IMR-90 (cell line): ENCODE results near the gene KNG1. TPM values are rescaled to one million over a fixed set of nuclear protein-coding genes. Genes with fewer than 3 reads are reported as not detected.

ENCODE experiments used
- ATAC-seq: fragments of 200-7000 bp; cut with Tn5 transposase; 2 replicates; pipeline ENCODE4 v1.9.1; 2020; ENCODE audit warnings: low read depth, mild to moderate bottlenecking, moderate library complexity
- BruUV-seq: library from RNA; stranded (reverse); fragments of 400-500 nt; replicated peaks from 2 replicates; lab custom pipeline; 2021; lab: Mats Ljungman, UMichigan
- CTCF ChIA-PET: fragments of 300-600 bp; formaldehyde crosslinking; extraction: SDS; loops from one replicate; lab custom pipeline; 2021; ENCODE audit warnings: antibody characterized with exemption; lab: Yijun Ruan, JAX
- POLR2A ChIA-PET: fragments of 300-600 bp; sonication (Branson Sonifier 250); formaldehyde crosslinking; loops from one replicate; lab custom pipeline; 2022; ENCODE audit warnings: antibody characterized with exemption; ENCODE audit not compliant: unreplicated experiment; lab: Charles Lee
- DNase-seq: peaks from one replicate; pipeline ENCODE4 v3.0.0; 2013
- H2AFZ ChIP-seq: replicated peaks from 2 replicates; pipeline ENCODE3; 2013; ENCODE audit warnings: low read length, mild to moderate bottlenecking; ENCODE audit not compliant: poor library complexity
- H2AK5ac ChIP-seq: 2 replicates; pipeline ENCODE4 v1.6.1; 2013; ENCODE audit warnings: low read depth, low read length, inconsistent platforms
- H2AK9ac ChIP-seq: replicated peaks from 2 replicates; pipeline ENCODE3; 2013; ENCODE audit warnings: mild to moderate bottlenecking, low read depth, low read length, moderate library complexity; ENCODE audit not compliant: poor library complexity
- H2BK120ac ChIP-seq: 2 replicates; pipeline ENCODE4 v1.6.1; 2013; ENCODE audit warnings: low read depth, low read length, inconsistent platforms
- H2BK15ac ChIP-seq: 3 replicates; pipeline ENCODE4 v1.6.1; 2013; ENCODE audit warnings: low read depth, low read length, inconsistent platforms
- H2BK20ac ChIP-seq: 2 replicates; pipeline ENCODE4 v1.6.1; 2013; ENCODE audit warnings: low read depth, mild to moderate bottlenecking, inconsistent platforms, low read length, moderate library complexity
- H2BK5ac ChIP-seq: 2 replicates; pipeline ENCODE4 v1.6.1; 2013; ENCODE audit warnings: mild to moderate bottlenecking, low read depth, low read length, inconsistent platforms; ENCODE audit not compliant: poor library complexity, severe bottlenecking
- H3K14ac ChIP-seq: replicated peaks from 2 replicates; pipeline ENCODE4 v1.6.1; 2013; ENCODE audit warnings: low read depth, low read length, inconsistent platforms
- H3K18ac ChIP-seq: 2 replicates; pipeline ENCODE4 v1.6.1; 2013; ENCODE audit warnings: low read depth, low read length, control low read depth
- H3K23ac ChIP-seq: 2 replicates; pipeline ENCODE4 v1.6.1; 2013; ENCODE audit warnings: low read depth, low read length, inconsistent platforms
- H3K27ac ChIP-seq: 2 replicates; pipeline ENCODE4 v1.5.1; 2013; ENCODE audit warnings: mild to moderate bottlenecking, control low read depth, low read length; ENCODE audit not compliant: insufficient read depth
- H3K27me3 ChIP-seq: 2 replicates; pipeline ENCODE4 v1.6.1; 2013; ENCODE audit warnings: low read length; ENCODE audit not compliant: control insufficient read depth, insufficient read depth
- H3K36me3 ChIP-seq: 2 replicates; pipeline ENCODE4 v1.6.1; 2013; ENCODE audit warnings: low read length, mixed read lengths; ENCODE audit not compliant: control insufficient read depth, insufficient read depth
- H3K4ac ChIP-seq: 2 replicates; pipeline ENCODE4 v1.6.1; 2013; ENCODE audit warnings: low read depth, low read length, inconsistent platforms
- H3K4me1 ChIP-seq: 2 replicates; pipeline ENCODE4 v1.6.1; 2013; ENCODE audit warnings: low read length, mixed read lengths; ENCODE audit not compliant: control insufficient read depth, insufficient read depth
- H3K4me2 ChIP-seq: 2 replicates; pipeline ENCODE4 v1.6.1; 2013; ENCODE audit warnings: low read depth, mild to moderate bottlenecking, control low read depth, low read length, moderate library complexity
- H3K4me3 ChIP-seq: 2 replicates; pipeline ENCODE4 v1.5.1; 2013; ENCODE audit warnings: low read depth, mild to moderate bottlenecking, control low read depth, low read length, moderate library complexity; ENCODE audit not compliant: insufficient read depth
- H3K56ac ChIP-seq: 2 replicates; pipeline ENCODE4 v1.6.1; 2013; ENCODE audit warnings: low read length, inconsistent platforms; ENCODE audit not compliant: insufficient read depth; ENCODE audit errors: extremely low read depth
- H3K79me1 ChIP-seq, 2 experiments: 2 replicates each; pipeline ENCODE4 v1.6.1; 2013; ENCODE audit warnings: low read length in 2 of 2, inconsistent platforms in 1 of 2, low read depth in 1 of 2
- H3K9ac ChIP-seq: 2 replicates; pipeline ENCODE4 v1.6.1; 2013; ENCODE audit warnings: low read depth, low read length, control low read depth
- H3K9me1 ChIP-seq: 2 replicates; pipeline ENCODE4 v1.6.1; 2013; ENCODE audit warnings: low read length, inconsistent platforms; ENCODE audit not compliant: insufficient read depth
- H3K9me3 ChIP-seq: 2 replicates; pipeline ENCODE4 v1.6.1; 2013; ENCODE audit warnings: low read length; ENCODE audit not compliant: control insufficient read depth, insufficient read depth
- H4K20me1 ChIP-seq: 2 replicates; pipeline ENCODE4 v1.6.1; 2013; ENCODE audit warnings: low read length, inconsistent platforms; ENCODE audit not compliant: insufficient read depth
- H4K5ac ChIP-seq: 2 replicates; pipeline ENCODE4 v1.6.1; 2013; ENCODE audit warnings: mild to moderate bottlenecking, low read depth, low read length, control low read depth
- H4K8ac ChIP-seq, 2 experiments: 2 replicates each; pipeline ENCODE4 v1.6.1; 2013; ENCODE audit warnings: low read depth in 2 of 2, low read length in 2 of 2, control low read depth in 1 of 2, inconsistent platforms in 1 of 2
- H4K91ac ChIP-seq: 2 replicates; pipeline ENCODE4 v1.6.1; 2013; ENCODE audit warnings: low read depth, low read length, inconsistent platforms; ENCODE audit not compliant: insufficient read depth
- BHLHE40 ChIP-seq: fragments of 150-350 bp; IDR thresholded peaks from 2 replicates; pipeline ENCODE4 v1.6.1; 2016; ENCODE audit warnings: mild to moderate bottlenecking, low read depth, low read length
- CEBPB ChIP-seq: IDR thresholded peaks from 2 replicates; pipeline ENCODE4 v1.6.1; 2012; ENCODE audit warnings: low read depth, low read length, improper control_type of control experiment
- CHD1 ChIP-seq: IDR thresholded peaks from 2 replicates; pipeline ENCODE4 v1.6.1; 2012; ENCODE audit warnings: low read depth, low read length, improper control_type of control experiment
- FOS ChIP-seq: fragments of 150-350 bp; IDR thresholded peaks from 2 replicates; pipeline ENCODE4 v1.6.1; 2016; ENCODE audit warnings: low read depth, low read length
- MAFK ChIP-seq: IDR thresholded peaks from 2 replicates; pipeline ENCODE4 v1.6.1; 2012; ENCODE audit warnings: low read depth, low read length, improper control_type of control experiment
- MAZ ChIP-seq: IDR thresholded peaks from 2 replicates; pipeline ENCODE4 v1.6.1; 2012; ENCODE audit warnings: low read depth, mild to moderate bottlenecking, low read length, improper control_type of control experiment, moderate library complexity, borderline replicate concordance
- MXI1 ChIP-seq: IDR thresholded peaks from 2 replicates; pipeline ENCODE4 v1.6.1; 2012; ENCODE audit warnings: low read depth, mild to moderate bottlenecking, low read length, moderate library complexity, borderline replicate concordance
- NFE2L2 ChIP-seq: fragments of 150-350 bp; IDR thresholded peaks from 2 replicates; pipeline ENCODE4 v1.6.1; 2016; ENCODE audit warnings: low read depth, mild to moderate bottlenecking, low read length
- POLR2A ChIP-seq: IDR thresholded peaks from 2 replicates; pipeline ENCODE4 v1.6.1; 2012; ENCODE audit warnings: mild to moderate bottlenecking, low read depth, low read length
- RAD21 ChIP-seq: IDR thresholded peaks from 2 replicates; pipeline ENCODE4 v1.6.1; 2012; ENCODE audit warnings: low read length, improper control_type of control experiment
- RCOR1 ChIP-seq: IDR thresholded peaks from 2 replicates; pipeline ENCODE4 v1.6.1; 2012; ENCODE audit warnings: mild to moderate bottlenecking, low read length, improper control_type of control experiment; ENCODE audit not compliant: insufficient replicate concordance
- RFX5 ChIP-seq: IDR thresholded peaks from 2 replicates; pipeline ENCODE4 v1.8.0; 2012; ENCODE audit warnings: low read depth, mild to moderate bottlenecking, low read length, moderate library complexity
- SMC3 ChIP-seq: fragments of 150-350 bp; IDR thresholded peaks from 2 replicates; pipeline ENCODE4 v1.6.1; 2016; ENCODE audit warnings: low read depth, mild to moderate bottlenecking, antibody characterized with exemption, low read length, moderate library complexity
- USF2 ChIP-seq: fragments of 150-350 bp; IDR thresholded peaks from 2 replicates; pipeline ENCODE4 v1.6.1; 2017; ENCODE audit warnings: mild to moderate bottlenecking, antibody characterized with exemption, low read length, low read depth
- WGBS, 2 experiments: methylation state at CpG; one replicate each; pipeline versions ENCODE4 v1.1.5 to v1.1.7; 2013; ENCODE audit warnings: missing lambda C conversion rate in 2 of 2; ENCODE audit not compliant: insufficient read length in 1 of 2; ENCODE audit errors: extremely low coverage in 2 of 2; 5-methylcytosine and 5-hydroxymethylcytosine counted together
- dilution Hi-C: fragments of 300-500 bp; cut with HindIII; formaldehyde crosslinking; loops from one replicate; pipeline ENCODE4 v1.14.3; 2018; ENCODE audit warnings: low sequenced_read_pairs; ENCODE audit not compliant: unreplicated experiment
- in situ Hi-C: fragments of 300-500 bp; cut with MboI; formaldehyde crosslinking; loops from 3 replicates; pipeline ENCODE4 v1.14.3; 2019; ENCODE audit warnings: low sequenced_read_pairs, inconsistent platforms, mixed read lengths
- intact Hi-C: fragments of 100-400 bp; cut with micrococcal nuclease; formaldehyde crosslinking; loops from 2 replicates; pipeline ENCODE4 v1.10.0; 2022
- polyA plus RNA-seq, 3 experiments: library from polyadenylated mRNA; depleted of rRNA; stranded (reverse); fragments of >200 nt; gene quantifications; 2 replicates each; pipeline ENCODE4 v1.2.3, GENCODE V29; 2012; ENCODE audit warnings: low replicate concordance in 1 of 3
- total RNA-seq: library from RNA; depleted of rRNA; stranded (reverse); fragments of >200 nt; gene quantifications from 2 replicates; pipeline ENCODE4 v1.2.3, GENCODE V29; 2012
- TF ChIP-seq, protein P1 (sequence below): conservative IDR thresholded peaks from 2 replicates; pipeline ENCODE4 v1.5.1; 2012; ENCODE audit warnings: mild to moderate bottlenecking, low read depth, low read length, improper control_type of control experiment

Gene KNG1
- total and polyA plus RNA-seq, 2 of the 4 experiments (the other 2 are of a cell fraction): not detected

- H3K27me3 ChIP-seq: peaks cover 5% of the 10 kb centered on the region; the same call in 1 of the 2 replicates
- no CpG with 5 or more reads among the region's 3 CpGs for WGBS, 2 experiments
- H3K36me3 ChIP-seq: no peaks in the 10 kb centered on the region
- H2AK5ac ChIP-seq: no peak overlapping the region
- no peak overlapping the region for H3K18ac ChIP-seq
- no peak overlapping the region for H2BK120ac ChIP-seq
- H4K91ac ChIP-seq: no peak overlapping the region
- no peak overlapping the region for H2BK20ac ChIP-seq
- H3K27ac ChIP-seq: no peak overlapping the region
- H4K8ac ChIP-seq: no peak overlapping the region
- H3K79me1 ChIP-seq: no peaks in the 10 kb centered on the region
- no peak overlapping the region for H2BK15ac ChIP-seq
- ATAC-seq (no peak), DNase-seq (no peak)
- intact Hi-C loops: no loop called here
- no peak overlapping the region for H2AFZ ChIP-seq
- ChIA-PET CTCF (no interaction called here), POLR2A (no interaction called here)
- no peak overlapping the region for H3K23ac ChIP-seq
- no peak overlapping the region for H3K4ac ChIP-seq
- no peaks in the 10 kb centered on the region for H3K9me3 ChIP-seq
- H4K5ac ChIP-seq: no peak overlapping the region
- no peak overlapping the region for H3K4me2 ChIP-seq
- no peaks in the 10 kb centered on the region for H3K4me1 ChIP-seq
- no peak overlapping the region for H2BK5ac ChIP-seq
- H3K14ac ChIP-seq: no peak overlapping the region
- dilution Hi-C loops: no loop called here
- H3K9me1 ChIP-seq: no peaks in the 10 kb centered on the region
- H3K9ac ChIP-seq: no peak overlapping the region
- H3K4me3 ChIP-seq: no peak overlapping the region
- H3K56ac ChIP-seq: no peak overlapping the region
- H2AK9ac ChIP-seq: no peak overlapping the region
- TF ChIP-seq BHLHE40: no peak
- no peak for TF ChIP-seq POLR2A
- no peak for TF ChIP-seq RFX5
- no peak for TF ChIP-seq CEBPB
- TF ChIP-seq MAFK: no peak
- TF ChIP-seq, protein P1, sequence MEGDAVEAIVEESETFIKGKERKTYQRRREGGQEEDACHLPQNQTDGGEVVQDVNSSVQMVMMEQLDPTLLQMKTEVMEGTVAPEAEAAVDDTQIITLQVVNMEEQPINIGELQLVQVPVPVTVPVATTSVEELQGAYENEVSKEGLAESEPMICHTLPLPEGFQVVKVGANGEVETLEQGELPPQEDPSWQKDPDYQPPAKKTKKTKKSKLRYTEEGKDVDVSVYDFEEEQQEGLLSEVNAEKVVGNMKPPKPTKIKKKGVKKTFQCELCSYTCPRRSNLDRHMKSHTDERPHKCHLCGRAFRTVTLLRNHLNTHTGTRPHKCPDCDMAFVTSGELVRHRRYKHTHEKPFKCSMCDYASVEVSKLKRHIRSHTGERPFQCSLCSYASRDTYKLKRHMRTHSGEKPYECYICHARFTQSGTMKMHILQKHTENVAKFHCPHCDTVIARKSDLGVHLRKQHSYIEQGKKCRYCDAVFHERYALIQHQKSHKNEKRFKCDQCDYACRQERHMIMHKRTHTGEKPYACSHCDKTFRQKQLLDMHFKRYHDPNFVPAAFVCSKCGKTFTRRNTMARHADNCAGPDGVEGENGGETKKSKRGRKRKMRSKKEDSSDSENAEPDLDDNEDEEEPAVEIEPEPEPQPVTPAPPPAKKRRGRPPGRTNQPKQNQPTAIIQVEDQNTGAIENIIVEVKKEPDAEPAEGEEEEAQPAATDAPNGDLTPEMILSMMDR: no peak
- TF ChIP-seq FOS: no peak
- no peak for TF ChIP-seq MXI1
- no peak for TF ChIP-seq USF2
- no peak for TF ChIP-seq CHD1
- TF ChIP-seq NFE2L2: no peak
- no peak for TF ChIP-seq MAZ
- TF ChIP-seq RAD21: no peak
- TF ChIP-seq SMC3: no peak
- TF ChIP-seq RCOR1: no peak
- no TSS peak for BruUV-seq
- H4K20me1 ChIP-seq: no peaks in the 10 kb centered on the region
- in situ Hi-C loops: no loop called here
These were observed 34.3 kb upstream of the KNG1 start for GRCh38 chr3:186682812-186683211.
